Measurements from ENCODE around the gene NPAS3.

NPAS3 gene

DNA sequence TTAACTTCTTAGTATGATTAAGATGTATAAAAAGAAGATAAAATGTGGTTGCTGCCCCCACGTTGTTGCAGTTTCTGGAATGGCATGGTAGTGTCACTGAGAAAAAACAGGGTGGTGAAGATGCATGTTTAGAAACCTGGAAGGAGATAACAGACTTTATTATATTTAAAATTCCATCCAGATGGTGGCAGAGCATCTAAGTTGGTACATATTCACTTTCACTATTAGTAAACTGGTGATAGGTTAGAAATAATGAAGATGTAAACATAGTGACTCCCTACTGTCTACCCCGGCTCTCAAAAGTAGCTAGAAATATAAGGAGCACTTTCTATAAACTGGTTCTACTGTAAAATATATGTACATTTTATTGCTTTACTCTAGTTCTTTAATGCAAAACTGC is 279.3 kb downstream of the NPAS3 start:
- DNase-seq (ENCODE audit: low read depth) = no peak
- TF ChIP-seq, protein P1, sequence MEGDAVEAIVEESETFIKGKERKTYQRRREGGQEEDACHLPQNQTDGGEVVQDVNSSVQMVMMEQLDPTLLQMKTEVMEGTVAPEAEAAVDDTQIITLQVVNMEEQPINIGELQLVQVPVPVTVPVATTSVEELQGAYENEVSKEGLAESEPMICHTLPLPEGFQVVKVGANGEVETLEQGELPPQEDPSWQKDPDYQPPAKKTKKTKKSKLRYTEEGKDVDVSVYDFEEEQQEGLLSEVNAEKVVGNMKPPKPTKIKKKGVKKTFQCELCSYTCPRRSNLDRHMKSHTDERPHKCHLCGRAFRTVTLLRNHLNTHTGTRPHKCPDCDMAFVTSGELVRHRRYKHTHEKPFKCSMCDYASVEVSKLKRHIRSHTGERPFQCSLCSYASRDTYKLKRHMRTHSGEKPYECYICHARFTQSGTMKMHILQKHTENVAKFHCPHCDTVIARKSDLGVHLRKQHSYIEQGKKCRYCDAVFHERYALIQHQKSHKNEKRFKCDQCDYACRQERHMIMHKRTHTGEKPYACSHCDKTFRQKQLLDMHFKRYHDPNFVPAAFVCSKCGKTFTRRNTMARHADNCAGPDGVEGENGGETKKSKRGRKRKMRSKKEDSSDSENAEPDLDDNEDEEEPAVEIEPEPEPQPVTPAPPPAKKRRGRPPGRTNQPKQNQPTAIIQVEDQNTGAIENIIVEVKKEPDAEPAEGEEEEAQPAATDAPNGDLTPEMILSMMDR (conservative IDR thresholded peaks at IDR 0.05; ENCODE audit: low read length) = no peak
- H3K4me3 ChIP-seq (ENCODE audit: low read length) = no peak overlapping the region

DNA sequence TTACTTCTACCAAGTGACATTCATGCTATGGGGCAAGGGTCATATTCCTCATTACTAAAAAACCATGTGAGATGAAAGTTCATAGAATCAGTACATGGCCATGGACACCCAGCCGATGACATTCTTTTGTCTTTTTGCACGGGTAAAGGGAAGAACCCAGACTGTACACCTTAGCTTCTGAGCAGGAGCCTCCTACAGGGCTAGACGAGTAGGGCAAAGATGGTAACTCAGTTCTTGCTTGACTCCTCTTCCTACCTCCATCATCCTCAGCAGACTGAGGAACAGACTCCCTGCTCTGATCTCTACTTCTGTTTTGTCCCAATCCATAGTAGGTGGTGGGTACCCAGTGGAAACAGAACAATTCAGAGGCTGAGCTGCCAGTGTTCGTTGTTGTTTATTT is 281.3 kb downstream of the NPAS3 start:
- TF ChIP-seq, protein P1 (conservative IDR thresholded peaks at IDR 0.05; ENCODE audit: low read length) = no peak
- DNase-seq (ENCODE audit: low read depth) = no peak
- H3K4me3 ChIP-seq (ENCODE audit: low read length) = no peak overlapping the region

DNA sequence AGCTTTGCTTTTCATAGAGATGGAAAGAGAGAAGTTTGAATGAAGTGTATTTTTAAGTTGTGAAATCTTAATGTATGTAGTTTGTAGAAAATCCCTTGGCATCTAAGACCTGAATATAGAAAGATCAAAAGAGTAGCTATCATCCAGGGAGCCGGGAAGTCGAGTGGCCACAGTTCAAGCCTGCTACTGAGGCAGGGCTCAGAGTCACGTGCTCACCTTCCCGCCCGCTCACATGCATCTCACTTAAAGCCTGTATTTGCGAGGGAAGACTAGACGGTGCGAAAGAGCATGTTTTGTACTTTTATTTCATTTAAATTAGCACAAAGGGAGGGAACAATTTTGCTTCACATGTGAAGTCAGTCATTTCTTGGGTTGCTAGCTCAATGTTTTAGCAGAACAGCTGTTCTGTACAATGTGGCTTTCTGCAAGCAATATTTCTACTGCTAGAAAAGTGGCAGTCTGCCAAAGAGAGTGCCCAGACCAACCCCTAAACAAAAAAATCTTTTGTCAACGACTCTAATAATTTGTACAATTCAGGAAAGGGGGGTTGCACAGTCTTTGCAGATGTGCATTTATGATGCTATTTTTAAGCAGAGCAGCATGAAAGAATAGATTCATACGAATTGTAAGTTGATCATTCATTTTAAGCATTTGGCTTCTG is 290.7 kb downstream of the NPAS3 start:
- H3K4me3 ChIP-seq (ENCODE audit: low read length) = no peak overlapping the region
- TF ChIP-seq, protein P1 (conservative IDR thresholded peaks at IDR 0.05; ENCODE audit: low read length) = no peak
- peak; percentile 5 for DNase-seq (ENCODE audit: low read depth)

DNA sequence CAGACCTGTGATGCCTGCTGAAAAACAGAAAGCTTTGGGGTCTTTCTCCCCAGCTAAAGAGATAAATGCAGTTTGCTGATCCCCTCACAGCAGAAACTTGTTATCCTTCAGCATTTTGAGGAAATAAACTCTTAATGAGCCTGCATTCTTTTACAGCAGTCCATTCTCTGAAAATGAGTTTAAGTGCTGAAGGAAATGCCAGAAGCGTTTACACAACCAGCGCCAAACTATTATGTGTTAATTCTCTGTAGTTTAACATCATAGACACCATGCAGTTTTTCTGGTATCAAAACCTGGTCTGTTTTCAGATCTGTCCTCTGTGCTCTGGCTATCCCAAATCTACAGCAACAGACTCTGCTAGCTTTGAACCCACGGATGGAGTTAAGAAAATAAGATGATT is 291.3 kb downstream of the NPAS3 start:
- no peak for DNase-seq (ENCODE audit: low read depth)
- TF ChIP-seq, protein P1 (conservative IDR thresholded peaks at IDR 0.05; ENCODE audit: low read length) = no peak
- no peak overlapping the region for H3K4me3 ChIP-seq (ENCODE audit: low read length)

DNA sequence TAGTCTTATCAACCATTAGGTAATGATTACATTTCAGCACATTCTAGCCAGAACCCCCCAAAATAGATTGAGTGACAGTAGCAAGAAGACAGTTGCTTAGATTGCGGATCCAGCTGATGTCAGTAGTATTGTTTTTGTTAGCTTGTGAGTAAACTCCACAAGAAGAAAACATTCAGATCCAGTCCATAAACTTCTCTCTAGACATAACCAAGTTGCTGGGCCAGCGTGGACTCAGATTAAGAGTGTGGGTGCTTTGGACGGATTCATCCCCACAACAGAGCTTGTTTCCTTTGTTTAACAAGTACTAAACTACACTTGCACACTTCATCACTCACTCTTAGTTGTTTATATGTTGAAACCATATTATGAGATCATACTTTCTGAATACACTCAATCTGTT is 293.4 kb downstream of the NPAS3 start:
- no peak overlapping the region for H3K4me3 ChIP-seq (ENCODE audit: low read length)
- TF ChIP-seq, protein P1 (conservative IDR thresholded peaks at IDR 0.05; ENCODE audit: low read length) = no peak
- DNase-seq (ENCODE audit: low read depth) = no peak

DNA sequence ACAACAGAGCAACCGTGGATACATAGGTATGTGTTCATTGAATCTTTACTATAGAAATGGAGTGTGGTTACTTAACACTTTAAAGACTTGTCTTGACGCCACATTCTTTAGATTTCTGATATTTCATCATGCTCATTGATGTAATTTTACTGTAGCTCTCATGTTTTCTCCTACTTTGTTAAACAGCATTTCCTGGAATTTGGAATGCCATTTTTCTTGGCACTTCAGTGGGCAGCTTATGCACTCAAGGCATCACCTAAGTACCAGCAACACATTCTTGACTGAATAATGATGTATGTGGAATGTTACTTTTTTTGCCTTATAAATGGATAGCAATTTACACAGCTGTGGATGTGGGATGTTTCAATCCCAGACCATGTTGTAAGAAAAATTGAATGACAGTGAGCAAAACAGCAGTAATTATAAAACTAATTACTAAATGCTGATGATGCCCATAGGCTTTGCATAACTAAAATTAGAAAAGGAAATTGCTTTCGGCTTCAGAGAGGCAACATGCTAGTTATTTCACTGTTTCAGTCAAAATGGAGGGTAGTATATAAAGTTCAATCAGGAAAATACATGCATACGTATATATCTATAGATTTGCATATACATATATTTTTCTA is 298.5 kb downstream of the NPAS3 start:
- peak; percentile 8 for DNase-seq (ENCODE audit: low read depth)
- TF ChIP-seq, protein P1 (conservative IDR thresholded peaks at IDR 0.05; ENCODE audit: low read length) = no peak
- H3K4me3 ChIP-seq (ENCODE audit: low read length) = no peak overlapping the region

DNA sequence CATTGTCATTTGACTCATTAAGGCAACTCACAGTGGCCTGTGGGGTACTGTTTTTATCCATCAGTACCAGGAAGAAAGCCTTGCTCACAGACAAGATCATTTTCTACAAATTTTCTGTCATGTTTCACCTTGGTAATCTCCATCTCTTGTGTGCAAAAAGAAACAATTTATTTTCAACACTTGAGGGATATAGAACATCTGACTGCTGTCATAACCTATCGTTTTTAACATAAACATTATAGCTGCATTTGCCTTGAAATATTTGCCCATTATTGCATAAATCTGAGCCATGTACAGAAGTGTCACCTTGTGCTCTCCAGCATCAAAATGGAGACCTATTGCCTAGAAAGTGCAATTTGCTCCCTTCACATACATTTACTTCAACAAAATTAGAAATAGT is 300.8 kb downstream of the NPAS3 start:
- DNase-seq (ENCODE audit: low read depth) = no peak
- TF ChIP-seq, protein P1 (conservative IDR thresholded peaks at IDR 0.05; ENCODE audit: low read length) = no peak

More for the DNA sequence above, 300.8 kb downstream of the NPAS3 start:
- no peak overlapping the region for H3K4me3 ChIP-seq (ENCODE audit: low read length)
